ENCODE results near the gene MUSTN1.
A peak's percentile ranks its signal among the peaks of the same experiment; 100 is the strongest.

Gene MUSTN1

DNA sequence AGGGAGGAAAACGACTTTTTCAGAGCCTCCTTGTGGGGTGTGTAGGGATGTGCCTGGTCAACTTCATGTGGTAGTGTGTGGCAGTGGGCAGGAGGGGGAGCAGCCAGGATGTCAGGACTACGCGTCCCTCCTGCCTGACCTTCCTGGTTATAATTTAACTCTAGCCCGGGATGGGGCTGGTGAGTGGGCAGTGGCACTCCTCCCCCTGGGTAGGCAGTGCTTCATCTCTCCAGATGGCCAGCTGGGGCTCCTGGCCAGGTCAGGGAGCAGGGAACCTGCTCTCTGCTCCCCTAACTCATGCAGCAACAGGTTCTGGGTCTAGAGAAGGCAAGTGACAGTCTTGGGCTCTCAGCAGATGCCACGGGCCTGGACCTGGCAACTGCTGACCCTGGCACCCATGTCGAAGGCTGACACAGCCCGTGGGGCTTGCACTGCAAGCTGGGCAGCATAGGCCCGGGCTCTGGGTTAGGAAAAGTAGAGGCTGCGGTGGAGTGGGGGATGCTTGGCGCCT is 6.9 kb downstream of the MUSTN1 start:
- Histone ChIP-seq H3K27ac (no peak overlapping the region), H3K27me3 (ENCODE audit: insufficient read depth, low read depth, severe bottlenecking) (no peaks in the 10 kb centered on the region), H3K9me3 (ENCODE audit: severe bottlenecking) (no peaks in the 10 kb centered on the region), H3K36me3 (no peaks in the 10 kb centered on the region), H3K4me3 (ENCODE audit: low read depth, low read length) (no peak overlapping the region)
- DNase-seq = no peak
- TF ChIP-seq, protein P1, sequence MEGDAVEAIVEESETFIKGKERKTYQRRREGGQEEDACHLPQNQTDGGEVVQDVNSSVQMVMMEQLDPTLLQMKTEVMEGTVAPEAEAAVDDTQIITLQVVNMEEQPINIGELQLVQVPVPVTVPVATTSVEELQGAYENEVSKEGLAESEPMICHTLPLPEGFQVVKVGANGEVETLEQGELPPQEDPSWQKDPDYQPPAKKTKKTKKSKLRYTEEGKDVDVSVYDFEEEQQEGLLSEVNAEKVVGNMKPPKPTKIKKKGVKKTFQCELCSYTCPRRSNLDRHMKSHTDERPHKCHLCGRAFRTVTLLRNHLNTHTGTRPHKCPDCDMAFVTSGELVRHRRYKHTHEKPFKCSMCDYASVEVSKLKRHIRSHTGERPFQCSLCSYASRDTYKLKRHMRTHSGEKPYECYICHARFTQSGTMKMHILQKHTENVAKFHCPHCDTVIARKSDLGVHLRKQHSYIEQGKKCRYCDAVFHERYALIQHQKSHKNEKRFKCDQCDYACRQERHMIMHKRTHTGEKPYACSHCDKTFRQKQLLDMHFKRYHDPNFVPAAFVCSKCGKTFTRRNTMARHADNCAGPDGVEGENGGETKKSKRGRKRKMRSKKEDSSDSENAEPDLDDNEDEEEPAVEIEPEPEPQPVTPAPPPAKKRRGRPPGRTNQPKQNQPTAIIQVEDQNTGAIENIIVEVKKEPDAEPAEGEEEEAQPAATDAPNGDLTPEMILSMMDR (IDR thresholded peaks at IDR 0.05; ENCODE audit: low read depth, low read length) = peak; percentile 18; the same call in 1 of the 2 replicates

DNA sequence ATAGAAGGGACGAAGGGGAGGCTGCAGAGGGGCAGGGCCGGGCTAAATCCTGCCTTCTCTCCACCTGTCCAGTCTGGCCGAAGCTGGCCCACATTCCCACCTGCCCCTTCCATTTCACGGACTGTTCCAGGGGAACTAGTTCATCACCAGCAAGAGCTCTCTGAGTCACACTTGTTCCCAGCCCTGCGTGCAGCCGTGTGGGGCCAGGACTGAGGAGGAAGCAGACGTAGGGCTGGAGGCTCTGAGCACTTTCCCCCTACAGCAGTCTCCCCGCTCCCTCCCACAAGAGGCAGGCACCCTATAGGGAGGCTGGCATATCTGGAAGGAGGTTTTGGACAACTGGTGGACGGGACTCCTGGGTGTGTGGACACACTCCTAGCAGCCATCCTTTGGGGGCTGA is 7.4 kb downstream of the MUSTN1 start:
- Histone ChIP-seq H3K9me3 (ENCODE audit: severe bottlenecking) (no peaks in the 10 kb centered on the region), H3K27me3 (ENCODE audit: insufficient read depth, low read depth, severe bottlenecking) (no peaks in the 10 kb centered on the region), H3K27ac (no peak overlapping the region), H3K36me3 (no peaks in the 10 kb centered on the region), H3K4me3 (ENCODE audit: low read depth, low read length) (no peak overlapping the region)
- TF ChIP-seq, protein P1 (IDR thresholded peaks at IDR 0.05; ENCODE audit: low read depth, low read length) = no peak
- no peak for DNase-seq

DNA sequence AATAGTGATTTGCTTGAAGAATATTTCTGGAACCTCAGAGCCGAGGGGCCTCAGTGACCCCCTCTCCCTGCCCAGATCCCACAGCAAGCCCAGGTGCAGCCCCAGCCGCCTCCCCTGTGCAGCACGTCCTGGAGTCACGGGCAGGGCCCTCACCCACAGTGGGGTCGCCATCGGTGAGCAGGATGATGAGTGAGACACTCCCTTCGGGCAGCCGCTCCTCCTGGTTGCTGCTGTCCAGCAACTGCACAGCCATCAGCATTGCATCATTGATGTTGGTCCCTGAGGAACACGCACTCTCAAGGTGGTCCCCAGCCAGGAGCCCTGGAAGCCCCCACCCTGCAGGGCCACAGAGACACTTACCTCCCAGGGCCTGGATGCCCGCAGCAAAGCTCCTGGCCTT is 10.8 kb downstream of the MUSTN1 start:
- DNase-seq = no peak
- TF ChIP-seq, protein P1 (IDR thresholded peaks at IDR 0.05; ENCODE audit: low read depth, low read length) = no peak
- H3K4me3 ChIP-seq (ENCODE audit: low read depth, low read length) = no peak overlapping the region
- H3K27ac ChIP-seq = no peak overlapping the region
- no peaks in the 10 kb centered on the region for H3K27me3 ChIP-seq (ENCODE audit: insufficient read depth, low read depth, severe bottlenecking)
- H3K36me3 ChIP-seq = no peaks in the 10 kb centered on the region
- H3K9me3 ChIP-seq (ENCODE audit: severe bottlenecking) = no peaks in the 10 kb centered on the region

DNA sequence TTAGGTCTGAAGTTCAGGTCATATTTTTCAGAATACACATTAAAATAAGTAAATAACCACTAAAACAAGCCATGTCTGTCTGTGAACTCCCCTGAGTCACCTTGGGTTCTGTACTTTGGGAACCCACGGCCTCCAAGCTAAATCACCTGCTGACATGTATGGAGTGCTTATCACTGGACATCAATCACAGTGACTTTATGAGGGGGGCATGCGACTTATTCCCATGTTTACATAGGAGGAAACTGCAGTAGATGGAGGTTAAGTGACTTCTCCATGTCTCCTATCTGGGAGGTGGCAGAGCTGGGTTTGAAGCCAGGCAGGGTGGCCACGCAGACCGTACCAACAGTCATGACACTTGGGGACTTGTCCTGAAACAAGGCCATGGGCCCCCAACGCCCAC is 12.5 kb downstream of the MUSTN1 start:
- Histone ChIP-seq H3K27ac (no peak overlapping the region), H3K27me3 (ENCODE audit: insufficient read depth, low read depth, severe bottlenecking) (no peaks in the 10 kb centered on the region), H3K9me3 (ENCODE audit: severe bottlenecking) (no peaks in the 10 kb centered on the region), H3K36me3 (no peaks in the 10 kb centered on the region), H3K4me3 (ENCODE audit: low read depth, low read length) (no peak overlapping the region)
- no peak for DNase-seq
- TF ChIP-seq, protein P1 (IDR thresholded peaks at IDR 0.05; ENCODE audit: low read depth, low read length) = no peak

DNA sequence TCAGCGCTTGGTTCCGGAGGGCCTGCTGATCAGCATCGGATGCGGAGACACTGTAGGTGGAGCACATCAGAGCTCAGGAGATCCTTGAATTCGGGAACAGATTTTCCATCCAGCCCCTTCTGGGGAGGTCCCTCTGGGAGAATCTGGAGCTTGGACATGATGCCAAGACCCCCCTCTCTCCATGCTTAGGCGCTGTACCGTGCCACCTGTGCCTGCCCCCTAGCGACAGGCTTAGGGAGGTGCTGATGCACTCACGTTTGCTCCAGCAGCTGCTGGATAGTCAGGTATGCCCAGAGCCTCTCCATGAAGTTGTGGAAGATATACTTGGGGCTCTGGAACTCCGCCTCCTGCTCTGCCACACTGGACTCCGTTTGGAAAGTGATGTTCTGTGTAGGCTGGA is 14.1 kb downstream of the MUSTN1 start:
- H3K36me3 ChIP-seq = no peaks in the 10 kb centered on the region
- TF ChIP-seq, protein P1 (IDR thresholded peaks at IDR 0.05; ENCODE audit: low read depth, low read length) = peak; percentile 94
- no peak overlapping the region for H3K27ac ChIP-seq
- no peaks in the 10 kb centered on the region for H3K27me3 ChIP-seq (ENCODE audit: insufficient read depth, low read depth, severe bottlenecking)
- H3K9me3 ChIP-seq (ENCODE audit: severe bottlenecking) = no peaks in the 10 kb centered on the region
- DNase-seq = peak; percentile 66
- no peak overlapping the region for H3K4me3 ChIP-seq (ENCODE audit: low read depth, low read length)

DNA sequence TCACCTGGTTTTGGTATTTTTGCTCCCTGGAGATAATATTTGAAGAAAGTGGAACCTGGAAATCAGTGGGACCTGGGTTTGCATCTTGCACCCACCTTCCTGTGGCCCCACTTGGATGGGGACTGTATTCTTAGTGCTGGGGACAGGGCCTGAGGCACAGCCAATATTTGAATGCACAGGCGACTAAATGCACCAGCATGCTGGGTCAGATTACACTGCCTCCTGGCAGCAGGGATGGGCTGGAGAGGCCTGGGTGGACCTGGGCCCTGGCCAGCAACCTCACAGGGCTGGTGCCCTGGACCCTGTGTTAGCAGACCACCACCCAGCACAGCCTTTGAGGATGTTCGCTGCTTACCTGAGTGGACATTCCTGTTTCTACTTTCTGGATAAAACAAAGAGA is 14.9 kb downstream of the MUSTN1 start:
- no peaks in the 10 kb centered on the region for H3K27me3 ChIP-seq (ENCODE audit: insufficient read depth, low read depth, severe bottlenecking)
- no peak overlapping the region for H3K27ac ChIP-seq
- H3K36me3 ChIP-seq = no peaks in the 10 kb centered on the region
- DNase-seq = peak; percentile 18
- no peaks in the 10 kb centered on the region for H3K9me3 ChIP-seq (ENCODE audit: severe bottlenecking)
- TF ChIP-seq, protein P1 (IDR thresholded peaks at IDR 0.05; ENCODE audit: low read depth, low read length) = no peak
- H3K4me3 ChIP-seq (ENCODE audit: low read depth, low read length) = no peak overlapping the region
